GOT3 (cell line): ENCODE results near the gene GRK5.
"Not testable (repeated sequence)": the region's sequence is repeated elsewhere in the genome, so short reads cannot be mapped to it uniquely, and the experiment has no call there.

Experiments used
- DNase-seq: peaks from one replicate; lab custom pipeline; 2025; ENCODE audit warnings: mixed read lengths; lab: John Stamatoyannopoulos, UW

GRK5 gene

GRCh38 chr10:119207366-119207666, at the start of gene GRK5:
Gene GRK5, plus strand, starts transcription at chr10:119207571. Its CDS starts 347 bp downstream, at chr10:119207918.
- peak; percentile 89 for DNase-seq

- no peak for DNase-seq
Observed at GRCh38 chr10:119159332-119159731, 48.0 kb upstream of the GRK5 start.

GRCh38 chr10:119161680-119162451, 45.5 kb upstream of the GRK5 start:
- no peak for DNase-seq

- DNase-seq = no peak
Observed at GRCh38 chr10:119162452-119163092, 44.8 kb upstream of the GRK5 start.

- DNase-seq = peak; percentile 37
Observed at GRCh38 chr10:119165171-119166117, 41.9 kb upstream of the GRK5 start, which contains the start of gene SFXN4. Gene SFXN4, minus strand, starts transcription at chr10:119165714. Its CDS starts 67 bp downstream, at chr10:119165647.

DNA sequence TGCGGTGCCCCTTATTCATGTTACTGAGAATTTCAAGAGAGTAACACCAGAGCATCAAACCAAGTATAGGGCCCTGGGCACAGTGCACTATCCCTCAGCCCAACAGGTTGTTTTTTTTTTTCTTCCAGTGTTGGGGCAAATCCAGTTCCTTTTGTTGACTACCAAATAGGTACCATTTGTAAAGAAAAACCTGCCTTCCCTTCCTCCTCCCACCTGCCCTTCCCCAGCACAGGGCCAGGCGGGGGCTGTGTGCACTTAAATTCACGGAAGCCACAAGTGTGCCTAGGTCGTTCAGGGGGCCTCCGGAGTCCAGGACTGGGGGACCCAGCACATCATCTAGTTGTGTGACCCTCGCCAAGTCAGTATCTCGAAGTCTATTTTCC, 41.3 kb upstream of the GRK5 start:
- no peak for DNase-seq

DNA sequence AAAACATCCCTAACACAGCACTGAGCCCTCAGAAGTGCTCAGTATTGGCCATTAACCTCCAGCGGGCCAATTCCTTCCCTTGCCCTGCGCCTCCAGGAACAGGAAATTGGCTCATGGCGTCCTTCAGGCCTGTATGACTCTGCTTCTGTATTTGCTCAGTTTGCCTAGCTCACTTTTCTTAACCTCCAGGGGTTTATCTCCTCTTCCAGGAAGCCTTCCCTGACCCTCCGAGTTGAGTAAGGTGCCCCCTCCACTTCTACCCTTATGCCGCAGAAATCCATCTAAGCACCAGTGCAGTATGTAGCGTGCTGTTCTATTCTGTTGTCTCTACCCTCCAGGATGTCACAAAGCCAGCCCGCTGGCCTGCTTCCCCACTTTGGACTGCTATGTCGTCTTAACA, 40.8 kb upstream of the GRK5 start:
- no peak for DNase-seq

DNA sequence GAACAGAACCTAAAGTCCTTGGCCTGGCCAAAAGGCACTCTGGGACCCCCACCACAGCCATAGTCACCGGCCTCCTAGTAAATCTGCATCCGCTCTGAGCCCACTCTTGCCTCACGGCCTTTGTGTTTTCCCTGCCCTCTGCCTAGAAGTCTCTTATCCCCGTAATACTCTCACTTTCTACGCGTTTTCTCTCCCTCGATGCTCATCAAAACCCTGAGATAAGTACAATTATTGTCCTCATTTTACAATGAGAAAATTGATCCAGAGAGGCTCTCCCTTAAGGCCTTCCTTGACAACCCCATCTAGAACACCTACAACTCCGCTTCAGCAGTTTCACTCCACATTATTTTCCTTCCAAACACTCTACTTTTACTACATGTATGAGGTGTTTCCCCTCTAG, 40.3 kb upstream of the GRK5 start:
- no peak for DNase-seq

DNA sequence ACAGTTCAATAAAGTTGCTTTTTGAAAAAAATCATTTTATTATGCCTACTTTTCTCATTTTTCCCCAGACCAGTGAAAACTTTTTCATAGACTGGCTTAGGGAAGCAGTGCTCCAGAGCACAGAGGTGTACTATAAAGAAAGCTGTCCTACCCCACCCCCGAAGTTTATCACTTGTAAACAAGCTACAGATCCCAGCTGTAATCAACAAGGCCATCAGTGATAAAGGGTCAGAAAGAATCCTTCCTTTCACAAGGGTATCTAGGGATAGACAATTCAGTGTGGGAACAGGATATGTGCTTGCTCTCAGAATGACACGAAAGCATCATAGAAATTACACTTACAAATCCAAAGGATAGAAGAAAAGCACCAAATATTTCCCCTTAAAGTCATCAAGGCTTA, 33.3 kb upstream of the GRK5 start:
- DNase-seq = no peak

DNA sequence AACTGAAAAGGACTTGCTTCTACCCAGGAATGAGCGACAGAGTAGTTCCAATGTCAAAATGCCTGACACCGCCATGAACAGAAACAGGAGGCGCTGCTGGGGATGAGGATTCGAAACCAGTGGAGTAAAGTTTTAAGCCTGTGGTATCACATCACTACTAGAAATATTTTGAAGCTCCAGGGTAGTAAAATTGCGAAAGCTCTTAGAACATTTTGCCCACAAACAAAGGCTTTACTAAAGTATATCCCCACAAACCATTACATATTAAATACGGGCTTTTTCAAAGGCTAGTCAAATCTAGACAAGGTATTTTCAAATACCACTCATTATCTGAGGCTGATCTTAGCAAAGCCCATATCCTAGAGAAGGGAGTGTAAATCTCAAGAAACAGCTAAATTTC, 31.2 kb upstream of the GRK5 start:
- DNase-seq = no peak

DNA sequence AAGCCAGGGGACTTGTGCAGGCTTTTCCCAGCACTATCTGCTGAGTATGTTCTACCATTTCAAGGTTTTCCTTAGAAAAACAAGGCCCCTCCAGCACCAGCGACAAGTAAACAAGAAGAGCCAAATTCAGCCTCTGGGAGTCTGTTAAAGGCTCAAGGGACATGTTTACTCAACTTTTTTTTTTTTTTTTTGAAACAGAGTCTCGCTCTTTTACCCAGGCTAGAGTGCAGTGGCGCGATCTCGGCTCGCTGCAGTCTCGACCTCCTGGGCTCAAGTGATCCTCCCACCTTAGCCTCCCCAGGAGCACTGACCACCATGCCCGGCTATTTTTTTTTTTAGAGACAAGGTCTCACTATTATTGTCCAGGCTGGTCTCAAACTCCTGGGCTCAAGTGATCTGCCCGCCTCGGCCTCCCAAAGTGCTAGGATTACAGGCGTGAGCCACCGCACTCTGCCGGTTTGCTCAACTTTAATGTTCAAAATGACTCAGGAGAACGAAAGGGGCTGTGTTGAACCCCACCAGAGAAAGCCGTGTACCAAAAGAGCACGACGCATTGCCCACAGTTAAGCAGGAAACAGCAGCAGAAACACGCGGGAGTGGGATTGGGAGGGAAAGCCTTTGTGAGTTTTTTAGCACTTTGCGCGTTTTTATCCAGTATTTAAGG, 29.5 kb upstream of the GRK5 start:
- DNase-seq = no peak

- peak; percentile 85 for DNase-seq
Observed at GRCh38 chr10:119178372-119179119, 28.8 kb upstream of the GRK5 start, which contains the start of gene PRDX3. Gene PRDX3, minus strand, starts transcription at chr10:119178812. Its CDS starts 22 bp downstream, at chr10:119178790.

- not testable (repeated sequence) for DNase-seq
Observed at GRCh38 chr10:119180850-119181400, 26.4 kb upstream of the GRK5 start.

- DNase-seq = no peak
Observed at GRCh38 chr10:119183664-119184412, 23.5 kb upstream of the GRK5 start.

- DNase-seq = no peak
Observed at GRCh38 chr10:119189811-119190282, 17.5 kb upstream of the GRK5 start.

- peak; percentile 19 for DNase-seq
Observed at GRCh38 chr10:119190353-119190752, 17.0 kb upstream of the GRK5 start.

DNA sequence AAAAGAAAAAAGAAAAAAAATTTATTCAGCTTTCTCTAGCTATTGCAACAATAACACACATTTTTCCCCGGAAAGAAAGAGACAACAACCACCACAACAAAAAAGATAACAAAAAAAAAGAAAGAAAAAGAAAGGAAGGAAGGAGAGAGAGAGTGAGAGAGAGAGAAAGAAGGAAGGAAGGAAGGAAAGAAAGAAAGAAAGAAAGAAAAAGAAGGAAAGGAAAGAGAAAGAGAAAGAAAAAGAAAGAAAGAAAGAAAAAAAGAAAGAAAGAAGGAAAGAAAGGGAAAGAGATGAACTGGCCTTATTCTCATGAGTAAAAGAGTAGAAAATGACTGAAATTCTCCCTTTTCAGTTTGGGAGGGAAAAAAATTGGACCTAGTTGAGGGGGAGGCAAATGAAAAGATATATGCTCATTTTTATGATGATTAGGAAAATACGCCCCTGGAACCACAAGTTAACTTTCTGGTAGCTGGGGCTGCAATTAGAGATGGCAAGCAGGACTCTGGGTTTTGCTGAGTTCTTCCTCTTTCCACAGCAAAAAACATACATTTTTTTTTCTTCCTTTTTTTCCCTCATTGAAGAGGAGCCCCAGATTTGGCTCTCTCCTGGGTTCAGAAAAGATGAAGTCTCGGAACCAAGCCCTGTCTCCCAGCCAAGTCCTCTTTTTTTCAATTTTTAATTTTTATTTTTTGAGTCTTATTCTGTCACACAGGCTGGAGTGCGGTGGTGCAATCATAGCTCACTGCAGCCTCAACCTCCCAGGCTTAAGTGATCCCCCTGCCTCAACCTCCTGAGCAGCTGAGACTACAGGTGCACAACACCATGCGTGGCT, 16.2 kb upstream of the GRK5 start:
- DNase-seq = no peak

- no peak for DNase-seq
Observed at GRCh38 chr10:119191881-119192280, 15.5 kb upstream of the GRK5 start.

- DNase-seq = no peak
Observed at GRCh38 chr10:119197921-119198320, 9.4 kb upstream of the GRK5 start.
